ENCODE data around the gene RNPEPL1.

DNA sequence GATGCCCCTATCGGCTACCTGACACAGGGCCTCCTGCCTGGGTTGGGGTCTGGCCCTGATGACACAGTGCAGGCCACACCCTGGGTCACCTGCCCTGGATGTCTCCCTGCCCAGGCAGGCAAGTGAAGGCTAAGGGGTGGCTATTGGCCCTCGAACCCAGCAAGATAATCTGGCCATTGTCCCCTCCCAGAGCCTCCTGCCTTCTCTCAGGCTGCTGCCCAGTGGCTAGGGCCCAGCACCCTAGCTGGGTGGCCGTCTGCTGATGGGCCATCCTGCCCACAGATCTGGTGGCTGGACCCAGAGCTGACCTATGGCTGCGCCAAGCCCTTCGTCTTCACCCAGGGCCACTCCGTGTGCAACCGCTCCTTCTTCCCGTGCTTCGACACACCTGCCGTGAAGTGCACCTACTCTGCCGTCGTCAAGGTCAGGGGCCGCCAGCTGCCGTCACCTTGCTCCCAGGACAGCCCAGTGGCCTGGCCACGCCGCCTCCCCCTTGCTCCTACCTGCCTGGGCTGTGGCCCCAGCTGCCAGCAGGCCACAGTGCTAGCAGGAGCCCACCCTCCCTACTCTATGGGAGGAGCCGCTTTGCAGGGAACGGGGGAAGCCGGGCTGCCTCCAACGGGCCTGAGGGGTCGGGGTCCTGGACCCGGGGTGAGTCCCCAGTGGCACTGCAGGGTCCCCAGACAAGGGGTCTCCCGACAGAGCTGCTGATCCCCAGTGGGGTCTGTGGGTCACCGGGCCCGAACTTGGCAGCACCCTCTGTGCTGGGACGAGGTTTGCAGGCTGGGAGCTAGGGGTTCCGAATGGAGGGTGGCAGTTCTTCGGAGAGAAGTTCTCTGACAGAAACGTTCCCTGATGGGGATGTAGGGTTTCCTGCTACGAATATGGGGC, 4.1 kb downstream of the RNPEPL1 start:
- no peak for TF ChIP-seq CTCF (IDR thresholded peaks at IDR 0.05)
- TF ChIP-seq POLR2A (IDR thresholded peaks at IDR 0.05), result no peak
- TF ChIP-seq POLR2AphosphoS5 (IDR thresholded peaks at IDR 0.05), result no peak

Measured in breast epithelium (tissue), 3 donors.